GM19193 (cell line): ENCODE data around the gene CENPP.

Source experiments
- POLR2A ChIP-seq: IDR thresholded peaks from 4 replicates; pipeline ENCODE4 v1.6.1; 2011; ENCODE audit not compliant: insufficient read depth, insufficient read length; ENCODE audit errors: extremely low read depth

CENPP gene

GRCh38 chr9:92603100-92603499 lies 277.3 kb downstream of the CENPP start:
- TF ChIP-seq POLR2A, result no peak

- no peak for TF ChIP-seq POLR2A
Observed at GRCh38 chr9:92603990-92604389, 278.2 kb downstream of the CENPP start.

GRCh38 chr9:92605224-92605623 lies 279.5 kb downstream of the CENPP start:
- TF ChIP-seq POLR2A, result no peak

- no peak for TF ChIP-seq POLR2A
Observed at GRCh38 chr9:92607088-92607487, 281.3 kb downstream of the CENPP start.

GRCh38 chr9:92607773-92608172 lies 282.0 kb downstream of the CENPP start:
- no peak for TF ChIP-seq POLR2A

GRCh38 chr9:92608241-92608908 lies 282.6 kb downstream of the CENPP start:
- TF ChIP-seq POLR2A, result no peak

GRCh38 chr9:92608909-92609445 lies 283.2 kb downstream of the CENPP start:
- no peak for TF ChIP-seq POLR2A

GRCh38 chr9:92610470-92611420 lies 285.0 kb downstream of the CENPP start:
- no peak for TF ChIP-seq POLR2A

- TF ChIP-seq POLR2A, result no peak
Observed at GRCh38 chr9:92611621-92612285, 286.0 kb downstream of the CENPP start.

- TF ChIP-seq POLR2A, result no peak
Observed at GRCh38 chr9:92612292-92612691, 286.5 kb downstream of the CENPP start.

GRCh38 chr9:92612816-92613215 lies 287.1 kb downstream of the CENPP start:
- no peak for TF ChIP-seq POLR2A

- no peak for TF ChIP-seq POLR2A
Observed at GRCh38 chr9:92613268-92614122, 287.7 kb downstream of the CENPP start.

- no peak for TF ChIP-seq POLR2A
Observed at GRCh38 chr9:92614123-92614510, 288.4 kb downstream of the CENPP start.

- no peak for TF ChIP-seq POLR2A
Observed at GRCh38 chr9:92614763-92615461, 289.2 kb downstream of the CENPP start.
